ENCODE results near the gene CD209.

CD209 gene

DNA sequence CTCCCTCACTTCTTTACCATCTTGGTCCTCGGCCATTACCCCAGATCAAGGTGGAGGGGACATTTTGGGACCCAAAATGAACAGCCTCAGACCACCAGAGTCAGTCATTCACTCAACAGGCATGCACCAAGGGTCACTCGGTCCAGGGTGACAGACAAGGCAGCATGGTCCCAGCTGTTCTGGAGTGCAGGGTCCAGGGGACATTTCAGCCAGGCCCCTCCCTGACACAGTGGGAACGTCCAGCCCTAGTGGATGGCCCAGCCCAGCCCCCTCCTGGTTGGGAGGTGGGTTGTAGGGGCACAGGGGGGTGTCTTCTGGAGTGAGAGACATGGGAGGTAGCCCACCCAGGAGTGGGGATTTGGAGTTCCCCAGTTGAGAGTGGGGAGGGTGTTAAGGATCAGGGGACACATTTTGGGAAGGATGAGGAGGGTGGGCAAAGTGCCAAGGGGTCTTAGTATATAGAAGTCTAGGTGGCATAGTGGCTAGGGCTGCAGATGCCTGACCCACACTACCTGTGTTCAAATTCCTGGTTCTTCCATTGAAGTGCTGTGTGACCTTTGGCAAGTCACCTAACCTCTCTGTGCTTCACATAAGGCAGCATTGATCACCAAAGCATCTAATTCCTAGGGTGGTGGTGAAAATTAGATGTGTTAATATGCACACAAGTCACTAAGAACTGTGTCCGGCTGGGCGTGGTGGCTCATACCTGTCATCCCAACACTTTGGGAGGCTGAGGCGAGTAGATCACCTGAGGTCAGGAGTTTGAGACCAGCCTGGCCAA, 42.9 kb downstream of the CD209 start:
- no peak overlapping the region for H3K4me3 ChIP-seq (ENCODE audit: low read depth, low read length)
- TF ChIP-seq CTCF (IDR thresholded peaks at IDR 0.05; ENCODE audit: low read depth, low read length): no peak
- DNase-seq (ENCODE audit: low read depth, low spot score): no peak
- in situ Hi-C loops (cut with HindIII; ENCODE audit: low sequenced_read_pairs): no loop called here

DNA sequence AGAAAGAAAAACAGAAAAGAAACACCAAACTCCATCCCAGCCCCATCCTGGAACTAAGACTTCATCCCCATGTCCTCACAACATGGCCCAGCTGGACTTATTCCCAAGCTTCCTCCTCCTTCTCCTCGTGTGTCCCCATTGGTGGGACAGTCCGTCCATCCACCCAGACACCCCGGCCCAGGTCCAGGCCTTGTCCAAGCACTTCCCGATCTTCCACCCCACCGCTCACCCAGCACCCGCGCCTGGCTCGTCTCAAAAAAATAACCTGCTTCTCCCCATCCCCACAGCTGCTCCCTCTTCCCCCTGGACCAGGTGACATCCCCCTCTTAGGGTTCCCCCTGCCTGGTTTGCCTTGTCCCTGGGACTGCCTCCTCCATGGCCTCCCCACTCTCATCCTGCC, 44.0 kb downstream of the CD209 start:
- no peak for DNase-seq (ENCODE audit: low read depth, low spot score)
- no peak for TF ChIP-seq CTCF (IDR thresholded peaks at IDR 0.05; ENCODE audit: low read depth, low read length)
- no peak overlapping the region for H3K4me3 ChIP-seq (ENCODE audit: low read depth, low read length)
- in situ Hi-C loops (cut with HindIII; ENCODE audit: low sequenced_read_pairs): no loop called here

DNA sequence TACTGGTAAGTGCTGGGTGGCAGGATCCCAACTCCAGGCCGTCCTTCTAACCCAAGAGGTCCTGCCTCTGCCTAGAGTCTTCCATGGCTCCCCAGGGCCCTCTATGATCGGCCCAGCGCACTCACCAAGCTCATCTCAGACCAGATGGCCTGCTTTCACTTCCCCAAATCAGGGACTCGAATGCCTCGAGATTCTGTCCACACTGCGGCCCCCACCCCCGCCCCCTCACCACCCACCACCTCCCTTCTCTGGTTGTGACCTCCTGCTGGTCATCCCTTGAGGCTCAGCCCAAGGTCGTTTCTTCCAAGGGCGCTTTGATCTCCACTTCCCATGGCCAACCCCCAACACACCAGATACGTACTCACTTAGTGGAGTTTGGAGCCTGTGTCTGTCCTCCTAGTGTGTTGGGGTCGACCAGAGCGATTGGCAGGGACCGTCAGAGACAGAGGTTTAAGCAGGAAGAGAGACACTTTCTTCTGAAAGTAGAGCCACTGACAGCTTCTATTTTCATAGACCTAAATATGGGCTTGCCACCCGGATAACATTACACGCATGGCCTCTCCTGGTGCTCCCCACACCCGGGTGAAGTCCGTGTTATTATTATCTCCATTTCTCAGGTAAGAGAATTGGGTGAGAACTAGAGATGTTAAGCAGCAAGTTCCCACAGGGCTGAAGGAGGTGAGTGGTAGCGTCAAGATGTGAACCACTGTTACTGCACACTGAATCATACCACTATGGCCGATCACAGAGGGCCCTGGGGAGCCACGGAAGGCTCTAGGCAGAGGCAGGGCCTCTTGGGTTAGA, 45.5 kb downstream of the CD209 start, which contains the start of gene FCER2:
TSS of gene FCER2 (minus strand) at position 478 of the 804 bp plus-strand sequence. CDS start 2,371 bp downstream, outside the sequence.
- in situ Hi-C loops (cut with HindIII; ENCODE audit: low sequenced_read_pairs): no loop called here
- H3K4me3 ChIP-seq (ENCODE audit: low read depth, low read length): no peak within 1 kb of the TSS
- TF ChIP-seq CTCF (IDR thresholded peaks at IDR 0.05; ENCODE audit: low read depth, low read length): no peak

GRCh38 chr19:7701049-7701653, 46.2 kb downstream of the CD209 start:
- no peak for DNase-seq (ENCODE audit: low read depth, low spot score)
- H3K4me3 ChIP-seq (ENCODE audit: low read depth, low read length): no peak overlapping the region
- no peak for TF ChIP-seq CTCF (IDR thresholded peaks at IDR 0.05; ENCODE audit: low read depth, low read length)
- in situ Hi-C loops (cut with HindIII; ENCODE audit: low sequenced_read_pairs): no loop called here

More for the DNA sequence above, 45.5 kb downstream of the CD209 start, which contains the start of gene FCER2:
- no peak for DNase-seq (ENCODE audit: low read depth, low spot score)

DNA sequence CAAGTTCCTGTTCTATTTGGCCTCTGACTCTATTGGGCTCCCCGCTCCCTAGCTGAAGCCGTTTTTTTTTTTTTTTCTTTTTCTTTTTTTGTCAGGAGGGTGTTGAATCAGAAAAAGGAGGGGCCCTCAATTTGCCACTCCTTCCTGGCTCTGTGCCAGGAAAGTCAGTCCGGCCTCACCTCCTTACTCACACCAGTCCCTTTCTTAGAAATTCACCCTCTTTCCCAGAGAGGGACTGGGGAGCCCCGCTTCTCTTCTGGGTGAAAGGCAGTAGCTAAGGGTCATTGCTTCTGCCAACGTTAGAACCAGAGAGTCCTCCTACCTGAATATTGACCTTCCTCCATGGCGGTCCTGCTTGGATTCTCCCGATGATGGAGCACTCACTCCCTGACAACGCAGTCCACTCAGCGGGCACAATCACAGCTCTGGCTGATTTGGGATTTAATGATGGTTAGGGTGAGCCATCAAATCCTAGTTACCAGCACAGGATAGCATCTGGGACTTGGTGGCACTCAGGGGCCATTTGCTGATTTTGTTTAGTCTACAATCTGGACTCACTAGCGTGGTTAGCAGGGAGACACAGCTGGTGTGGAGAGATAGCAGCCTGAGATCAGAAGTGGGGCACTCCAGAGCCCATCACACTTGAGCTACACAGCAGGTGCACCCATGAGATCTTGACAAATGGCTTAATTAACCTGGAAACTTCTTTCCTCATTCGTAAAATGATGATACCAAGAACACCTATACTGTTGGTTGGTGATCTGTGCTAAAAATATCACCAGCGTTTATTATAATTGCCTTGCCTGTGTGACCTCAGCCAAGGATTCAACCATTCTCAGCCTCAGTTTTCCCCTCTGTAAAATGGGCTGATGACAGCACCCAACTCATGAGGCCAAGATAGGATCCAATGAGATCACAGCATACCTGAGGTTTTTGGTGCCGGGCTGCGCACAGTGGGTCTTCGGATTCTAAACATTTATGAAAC, 47.6 kb downstream of the CD209 start:
- no peak for DNase-seq (ENCODE audit: low read depth, low spot score)

More for the DNA sequence above, 47.6 kb downstream of the CD209 start:
- no peak for TF ChIP-seq CTCF (IDR thresholded peaks at IDR 0.05; ENCODE audit: low read depth, low read length)
- in situ Hi-C loops (cut with HindIII; ENCODE audit: low sequenced_read_pairs): no loop called here
- H3K4me3 ChIP-seq (ENCODE audit: low read depth, low read length): no peak overlapping the region

Measured in astrocyte of the spinal cord (primary cell).